NCI-H774 (cell line): ENCODE results near the gene DUSP10.

ENCODE experiments used
- DNase-seq: peaks from one replicate; lab custom pipeline; 2025; lab: John Stamatoyannopoulos, UW

The DUSP10 gene

DNA sequence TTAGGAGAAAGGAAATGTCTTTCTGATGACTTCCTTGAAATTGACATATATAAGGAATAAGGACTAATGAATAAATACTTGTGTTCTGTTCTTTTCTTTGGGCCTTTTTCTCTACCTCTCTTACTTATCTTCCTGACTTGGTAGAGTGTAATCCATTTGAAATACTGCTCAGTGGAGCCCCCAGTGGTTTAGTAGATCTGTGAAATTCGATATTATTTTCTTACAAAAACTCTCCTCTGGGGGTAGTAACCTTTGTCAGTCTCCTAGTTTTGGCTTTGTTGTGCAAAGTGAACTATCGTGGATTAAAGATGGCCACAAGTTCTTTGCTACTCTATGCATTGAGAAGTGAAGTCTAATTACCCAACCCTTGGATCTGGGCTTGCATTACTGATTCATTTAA, 48.8 kb downstream of the DUSP10 start:
- DNase-seq = no peak

DNA sequence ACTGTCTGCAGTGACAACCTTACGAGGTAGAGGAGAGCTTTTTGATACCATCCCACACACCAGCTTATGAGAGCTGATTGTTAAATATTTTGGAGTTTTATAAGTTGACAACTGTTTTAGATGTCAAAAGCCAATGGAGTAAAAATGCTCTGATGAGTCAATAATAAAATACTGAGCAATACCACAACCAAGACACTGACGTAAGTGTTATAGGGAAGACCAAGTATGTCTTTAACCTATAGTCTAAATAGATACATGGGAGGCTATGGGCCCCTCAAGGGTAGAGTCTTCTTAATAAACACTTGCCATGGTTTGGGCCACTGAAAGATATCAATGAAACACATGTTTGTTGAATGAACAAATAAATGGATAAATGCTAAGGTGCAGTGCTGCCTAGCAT, 49.2 kb downstream of the DUSP10 start:
- no peak for DNase-seq

DNA sequence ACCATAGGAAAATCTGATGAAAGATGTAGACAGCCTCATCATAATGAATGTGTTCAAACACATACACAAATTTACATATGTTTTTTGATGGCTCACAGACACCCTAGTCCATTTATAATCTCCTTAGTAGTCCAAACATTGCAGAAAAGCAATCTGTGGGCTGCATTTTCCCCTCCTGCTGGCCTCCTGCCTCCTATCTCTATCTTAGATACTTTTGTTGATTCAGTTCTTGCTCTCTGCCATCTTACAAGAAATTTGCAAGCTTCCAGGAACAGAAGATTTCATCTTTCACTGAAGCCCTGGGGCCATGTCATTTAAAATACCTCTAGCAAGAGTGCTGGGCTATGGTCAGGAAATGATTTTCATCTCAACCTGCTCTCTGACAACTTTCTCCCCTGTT, 50.6 kb downstream of the DUSP10 start:
- DNase-seq = no peak

DNA sequence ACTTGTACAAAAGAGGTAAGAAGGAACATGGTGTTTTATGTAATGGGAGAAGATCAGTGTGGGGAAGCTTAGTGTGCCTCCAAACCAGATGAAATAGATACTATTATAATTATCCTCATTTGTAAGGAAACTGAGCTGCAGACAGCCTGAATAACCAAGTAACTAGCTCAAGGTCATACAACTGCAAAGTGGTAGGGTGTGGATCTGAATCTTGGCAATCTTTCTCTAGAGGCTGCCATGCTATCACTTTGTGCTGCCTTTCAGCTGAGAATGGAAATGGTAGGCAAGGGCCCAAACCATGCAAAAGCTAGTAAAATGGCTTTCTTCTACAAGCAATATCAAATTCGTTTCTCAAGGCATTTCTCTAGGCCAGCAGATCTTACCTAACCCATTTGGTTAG, 51.0 kb downstream of the DUSP10 start:
- DNase-seq = no peak

DNA sequence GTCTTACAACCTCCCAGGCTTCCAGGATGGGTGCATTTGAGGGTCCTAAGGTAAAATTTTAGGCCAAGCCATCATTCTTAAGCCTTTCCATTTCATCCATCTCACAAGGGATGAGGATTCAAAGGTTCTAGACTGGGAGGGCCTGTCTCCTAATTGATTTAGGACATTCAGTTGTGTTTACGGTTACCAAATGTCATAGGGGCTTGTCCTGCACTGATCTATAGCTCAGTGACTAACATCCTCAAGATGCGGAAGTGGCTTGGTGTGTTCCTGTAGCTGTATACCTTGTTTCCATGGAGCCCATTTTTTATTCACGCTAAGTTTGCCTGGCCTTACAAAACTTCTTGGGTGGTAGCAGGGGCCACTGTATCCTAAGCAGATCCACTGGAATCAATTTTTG, 52.8 kb downstream of the DUSP10 start:
- no peak for DNase-seq

DNA sequence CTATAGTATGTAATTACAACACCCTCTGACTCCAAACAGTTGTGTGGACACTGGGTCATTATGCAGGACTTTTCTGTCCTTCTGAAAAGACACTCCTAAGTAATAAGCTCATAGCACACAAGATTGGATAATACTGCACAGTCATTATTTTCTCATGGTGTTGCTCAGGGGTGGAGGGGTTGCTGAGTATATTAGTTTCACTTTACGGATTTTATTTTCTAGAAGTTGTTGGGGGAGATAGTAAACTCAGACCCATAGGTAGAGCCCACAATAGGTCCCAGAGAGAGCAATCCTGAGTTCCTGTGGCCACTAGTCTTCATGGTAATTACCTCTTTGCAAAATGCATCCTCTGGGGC, 53.4 kb downstream of the DUSP10 start:
- DNase-seq = no peak

DNA sequence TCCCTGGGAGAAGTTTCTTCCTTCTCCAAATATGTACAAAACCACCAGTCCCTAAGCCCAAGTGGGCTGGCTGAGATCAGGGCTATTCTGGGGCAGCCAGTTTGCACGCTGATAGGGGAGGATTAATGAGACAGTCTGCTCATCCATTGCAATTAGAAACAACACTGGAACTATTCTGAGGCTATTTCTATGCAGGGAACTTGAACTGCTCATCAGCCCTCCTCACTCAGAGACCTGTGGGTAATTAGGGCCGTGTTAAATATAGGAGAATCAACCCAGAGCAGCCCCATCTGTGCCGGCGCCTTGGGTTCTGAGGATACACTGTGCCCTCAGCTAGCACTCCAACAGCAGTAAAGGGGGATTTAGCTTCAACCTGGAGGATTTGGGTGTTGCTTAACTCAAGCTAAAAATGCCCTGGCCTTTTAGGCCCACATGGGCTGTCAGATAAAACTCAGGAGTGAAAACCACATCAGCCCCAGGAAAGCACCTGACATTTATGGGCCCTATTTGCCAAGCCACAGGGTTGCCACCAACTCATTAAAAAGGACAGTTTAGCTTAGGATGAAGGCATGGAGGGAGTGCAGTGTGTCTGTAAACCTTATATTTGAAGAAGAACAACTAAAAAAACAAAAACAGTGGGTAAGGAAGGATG, 53.9 kb downstream of the DUSP10 start:
- DNase-seq = no peak

DNA sequence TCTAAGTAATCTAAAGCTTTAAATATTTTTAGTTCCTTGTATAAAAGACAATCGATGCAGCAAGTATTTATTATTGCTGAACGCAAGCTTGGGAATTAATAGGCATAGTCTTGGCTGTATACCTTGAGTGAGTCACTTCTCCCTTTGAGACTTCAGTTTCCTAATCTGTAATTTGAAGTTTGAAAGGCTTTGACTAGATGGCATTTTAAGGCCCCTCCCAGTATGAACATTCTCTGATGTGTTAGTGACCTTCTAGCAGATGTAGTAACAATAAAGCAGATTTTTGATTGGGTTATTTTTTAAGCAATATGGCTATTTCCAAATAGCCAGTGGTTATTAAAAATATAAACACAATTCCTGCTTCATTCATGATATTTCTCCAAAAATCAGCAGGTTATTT, 58.2 kb downstream of the DUSP10 start:
- no peak for DNase-seq

DNA sequence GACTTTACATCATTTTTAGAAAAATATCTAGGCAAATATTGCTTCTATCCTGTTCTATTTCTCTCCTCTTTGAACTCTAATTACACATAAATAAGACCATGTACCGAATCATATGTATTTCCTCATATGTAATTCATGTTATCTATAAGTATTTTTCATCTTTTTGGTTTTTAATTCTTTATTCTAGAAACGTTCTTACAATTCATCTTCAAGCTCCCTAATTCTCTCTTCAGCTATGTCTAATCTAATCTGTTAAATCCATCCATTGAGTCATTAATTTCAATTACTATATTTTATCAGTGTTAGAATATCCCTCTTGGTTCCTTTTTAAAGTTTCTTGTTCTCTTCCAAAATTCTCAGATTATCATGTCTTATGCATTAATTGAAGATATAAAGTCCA, 61.8 kb downstream of the DUSP10 start:
- DNase-seq = no peak

DNA sequence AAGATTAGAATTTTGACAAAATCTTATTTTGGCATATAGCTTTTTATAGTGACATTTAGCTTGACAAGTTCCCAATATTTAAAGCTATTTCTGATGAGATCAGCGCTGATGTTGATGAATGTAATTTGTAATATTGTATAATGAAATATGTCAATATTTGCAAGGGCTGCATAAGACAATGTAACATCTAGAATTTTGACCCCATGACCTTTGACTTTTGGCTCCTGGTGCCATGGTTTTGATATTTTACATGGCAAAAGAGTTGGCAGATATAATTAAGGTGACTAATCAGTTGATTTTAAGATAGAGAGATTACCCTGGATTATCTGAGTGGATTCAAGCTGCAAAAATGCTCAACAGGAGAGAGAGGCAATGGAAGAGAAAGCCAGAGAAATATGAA, 63.9 kb downstream of the DUSP10 start:
- DNase-seq = no peak

DNA sequence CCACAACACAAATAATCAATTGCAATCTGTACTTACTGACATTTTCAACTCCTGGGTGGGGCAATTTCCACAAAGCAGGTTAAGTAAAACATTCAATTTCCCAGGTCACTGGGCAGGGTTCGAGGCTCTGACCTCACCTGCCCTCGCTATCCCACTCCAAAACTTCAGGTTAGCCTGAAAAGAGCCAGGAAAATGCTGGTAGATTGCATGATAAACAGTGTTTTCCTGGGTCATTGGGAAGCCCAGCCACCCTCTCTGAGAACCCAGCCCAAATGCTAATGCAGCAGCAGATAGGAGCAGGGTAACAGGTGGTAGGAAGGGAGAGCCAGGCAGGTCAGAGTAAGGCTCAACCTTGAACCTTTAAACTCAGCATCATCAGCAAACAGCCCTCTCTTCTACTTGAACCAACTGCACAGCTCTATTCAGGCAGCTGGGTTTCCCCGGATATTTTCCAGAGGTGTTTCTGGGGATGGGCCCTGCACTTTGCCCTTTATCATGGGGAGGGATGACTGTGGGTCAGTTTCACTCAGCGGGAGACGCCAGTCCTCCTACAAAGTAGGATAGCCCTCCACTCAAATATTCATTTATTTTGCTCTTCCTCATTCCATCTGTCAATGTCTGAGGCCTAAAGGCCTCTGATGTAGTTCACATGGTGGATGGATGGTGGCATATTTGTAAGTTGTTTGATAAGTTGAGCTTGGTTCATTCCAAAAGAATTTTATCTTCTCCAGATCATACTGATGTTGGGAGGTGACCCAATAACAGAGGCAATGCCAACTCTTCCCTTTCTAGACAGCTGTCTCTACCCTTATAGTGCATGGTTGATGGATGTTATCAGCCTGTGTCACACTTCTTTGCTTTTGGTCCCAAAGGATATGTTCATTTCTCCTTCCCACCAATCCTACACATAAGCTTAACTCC, 65.7 kb downstream of the DUSP10 start:
- DNase-seq = no peak

DNA sequence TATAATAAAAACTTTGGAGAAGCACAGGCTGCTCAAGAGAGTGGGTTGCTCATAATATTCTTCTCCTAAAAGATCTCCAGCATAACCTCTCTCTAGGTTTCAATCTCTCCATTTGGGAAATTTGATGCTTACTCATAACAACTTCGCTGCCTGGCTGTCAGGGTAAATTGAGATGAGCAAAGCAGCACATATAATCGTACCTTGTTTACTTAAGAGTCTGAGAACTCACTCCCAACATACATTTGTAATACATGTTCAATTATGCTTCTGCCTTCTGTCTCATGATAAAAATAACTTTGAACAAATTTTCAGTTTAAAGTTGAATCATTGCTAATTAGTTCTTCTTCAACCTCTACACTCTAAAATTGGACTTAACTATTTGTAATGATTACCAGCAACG, 68.9 kb downstream of the DUSP10 start:
- no peak for DNase-seq

DNA sequence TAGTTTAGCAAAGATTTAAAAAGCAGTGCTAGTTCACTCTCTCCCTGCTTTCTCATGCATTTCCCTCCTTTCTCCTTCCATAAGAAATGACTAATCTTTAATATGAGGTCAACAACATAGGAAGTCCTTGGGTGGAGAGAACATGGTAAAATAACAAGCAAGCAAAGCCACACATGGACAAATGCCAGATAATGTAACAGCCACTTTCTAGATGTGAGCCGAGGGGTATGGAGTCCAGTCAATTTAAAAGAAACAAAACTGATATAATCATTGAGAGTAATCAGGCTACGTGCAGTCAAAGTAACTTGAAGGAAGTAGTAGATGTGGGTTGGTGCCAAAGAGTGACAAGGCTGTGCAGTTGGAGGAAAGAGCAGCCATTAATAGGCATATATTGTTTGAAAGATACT, 69.6 kb downstream of the DUSP10 start:
- DNase-seq = no peak

DNA sequence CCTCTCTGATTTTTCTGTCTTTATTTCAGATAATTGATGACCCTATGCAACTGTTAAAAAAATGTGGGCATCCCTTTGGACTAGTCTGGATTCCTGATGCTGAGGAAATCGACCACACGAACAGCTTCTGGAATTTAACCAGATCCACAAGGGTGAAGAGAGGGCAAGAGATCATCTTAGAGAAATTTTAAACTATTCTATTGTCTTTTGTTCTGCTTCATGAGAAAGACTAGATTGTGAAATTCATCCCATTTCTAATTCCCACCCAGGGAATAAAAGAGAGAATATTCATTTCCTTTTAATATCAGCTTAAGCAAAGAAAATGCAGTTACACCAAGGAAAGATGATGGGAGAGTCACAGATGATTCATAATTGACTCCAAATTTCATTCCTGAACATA, 71.8 kb downstream of the DUSP10 start:
- DNase-seq = no peak

DNA sequence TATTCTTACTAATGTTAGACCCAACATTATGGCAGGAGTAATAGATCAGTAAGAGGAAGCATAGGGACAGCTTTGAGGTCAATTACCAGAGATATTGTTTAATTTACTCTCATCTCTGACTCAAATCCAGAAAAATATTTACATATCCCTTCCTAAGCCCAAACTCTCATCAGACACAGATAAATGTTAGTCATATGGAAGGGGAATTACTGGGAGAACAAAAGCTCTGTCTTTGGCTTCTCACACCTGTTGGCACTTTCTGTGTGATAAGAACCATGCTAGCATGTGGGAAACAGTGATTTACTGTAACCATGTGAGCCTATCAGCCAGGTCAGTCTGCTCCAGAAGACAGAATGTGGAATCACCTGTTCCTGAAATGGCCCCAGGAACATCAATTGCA, 72.4 kb downstream of the DUSP10 start:
- DNase-seq = peak; percentile 16

DNA sequence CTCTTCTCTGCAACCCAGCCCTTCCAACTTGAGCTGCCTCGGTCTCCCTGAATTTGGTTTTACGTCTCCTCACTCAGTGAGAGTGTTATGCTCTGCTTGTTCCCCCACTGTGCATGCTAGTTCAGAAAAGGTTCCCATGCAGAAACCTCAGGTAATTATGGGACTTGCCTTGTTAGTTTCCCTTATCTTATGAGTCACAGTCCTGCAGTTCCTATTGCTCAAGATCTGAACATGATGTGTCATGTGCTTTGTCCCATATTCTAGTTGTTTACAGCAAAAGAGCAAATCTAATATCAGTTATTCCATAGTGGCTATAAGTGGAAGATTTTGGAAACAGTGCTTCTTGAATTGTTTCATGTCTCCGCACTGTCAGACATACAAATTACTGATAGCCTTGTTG, 74.4 kb downstream of the DUSP10 start:
- DNase-seq = no peak

DNA sequence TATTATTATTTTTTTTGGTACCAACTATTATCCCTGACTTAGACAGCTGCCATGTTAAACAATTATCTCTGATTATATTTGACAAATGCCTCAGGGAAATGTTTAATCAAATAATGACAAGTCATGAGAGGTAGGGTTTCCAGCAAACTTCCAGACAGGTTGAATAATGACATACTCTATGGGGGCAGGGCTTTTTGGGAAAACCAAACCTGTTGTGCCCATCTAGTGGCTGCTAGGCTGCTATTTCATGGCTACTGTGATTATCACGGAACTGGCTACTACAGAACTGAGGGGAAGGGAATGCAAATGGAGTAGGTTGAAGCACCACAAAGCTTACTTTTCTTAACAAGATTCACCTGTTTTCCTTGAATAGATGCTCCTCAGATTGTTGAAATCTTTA, 77.6 kb downstream of the DUSP10 start:
- peak; percentile 5 for DNase-seq

DNA sequence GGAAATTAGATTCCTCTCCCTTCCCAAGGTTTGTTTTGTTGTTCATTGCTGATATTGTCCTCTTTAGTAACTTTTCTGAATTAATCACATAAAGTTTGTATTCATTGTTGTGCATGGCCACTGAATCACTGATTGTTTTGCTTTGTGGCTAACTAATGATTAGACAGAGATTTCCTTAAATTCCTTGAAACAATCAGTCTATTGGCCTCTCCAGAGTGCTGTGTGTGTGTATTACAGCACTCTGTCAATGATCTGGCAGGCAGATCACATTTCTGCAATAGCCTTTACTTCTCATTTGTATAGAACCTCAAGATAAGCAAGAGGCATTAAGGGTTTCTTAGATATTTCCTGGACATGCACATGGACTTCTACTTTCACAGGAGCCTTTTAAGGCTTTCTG, 78.6 kb downstream of the DUSP10 start:
- DNase-seq = no peak

DNA sequence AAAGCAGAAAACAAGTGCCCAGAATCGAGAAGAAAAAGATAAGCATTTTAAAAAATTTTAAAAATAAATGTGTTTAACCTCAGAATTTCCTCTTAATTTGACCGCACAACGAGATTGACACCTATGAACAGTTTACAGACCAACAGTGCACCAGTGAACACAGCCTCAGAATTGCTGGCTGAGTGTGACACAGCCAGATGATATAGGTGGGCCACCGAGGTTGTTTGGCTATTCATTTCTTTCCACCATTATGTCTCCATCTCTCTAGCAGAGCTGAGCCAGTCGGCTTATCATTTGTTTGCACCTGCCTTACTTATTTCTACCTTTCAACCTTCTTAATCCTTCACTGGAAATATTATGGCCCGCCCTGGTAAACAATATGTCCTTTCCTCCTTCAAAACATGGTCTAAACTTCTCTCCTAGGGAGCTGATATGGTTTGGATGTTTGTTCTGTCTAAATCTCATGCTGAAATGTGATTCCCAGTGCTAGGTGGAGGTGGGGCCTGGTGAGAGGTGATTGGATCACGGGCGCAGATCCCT, 86.1 kb downstream of the DUSP10 start:
- DNase-seq = no peak
